Measurements from ENCODE around the gene LMAN2.
"Not testable (repeated sequence)": the region's sequence is repeated elsewhere in the genome, so short reads cannot be mapped to it uniquely, and the experiment has no call there.

The LMAN2 gene

DNA sequence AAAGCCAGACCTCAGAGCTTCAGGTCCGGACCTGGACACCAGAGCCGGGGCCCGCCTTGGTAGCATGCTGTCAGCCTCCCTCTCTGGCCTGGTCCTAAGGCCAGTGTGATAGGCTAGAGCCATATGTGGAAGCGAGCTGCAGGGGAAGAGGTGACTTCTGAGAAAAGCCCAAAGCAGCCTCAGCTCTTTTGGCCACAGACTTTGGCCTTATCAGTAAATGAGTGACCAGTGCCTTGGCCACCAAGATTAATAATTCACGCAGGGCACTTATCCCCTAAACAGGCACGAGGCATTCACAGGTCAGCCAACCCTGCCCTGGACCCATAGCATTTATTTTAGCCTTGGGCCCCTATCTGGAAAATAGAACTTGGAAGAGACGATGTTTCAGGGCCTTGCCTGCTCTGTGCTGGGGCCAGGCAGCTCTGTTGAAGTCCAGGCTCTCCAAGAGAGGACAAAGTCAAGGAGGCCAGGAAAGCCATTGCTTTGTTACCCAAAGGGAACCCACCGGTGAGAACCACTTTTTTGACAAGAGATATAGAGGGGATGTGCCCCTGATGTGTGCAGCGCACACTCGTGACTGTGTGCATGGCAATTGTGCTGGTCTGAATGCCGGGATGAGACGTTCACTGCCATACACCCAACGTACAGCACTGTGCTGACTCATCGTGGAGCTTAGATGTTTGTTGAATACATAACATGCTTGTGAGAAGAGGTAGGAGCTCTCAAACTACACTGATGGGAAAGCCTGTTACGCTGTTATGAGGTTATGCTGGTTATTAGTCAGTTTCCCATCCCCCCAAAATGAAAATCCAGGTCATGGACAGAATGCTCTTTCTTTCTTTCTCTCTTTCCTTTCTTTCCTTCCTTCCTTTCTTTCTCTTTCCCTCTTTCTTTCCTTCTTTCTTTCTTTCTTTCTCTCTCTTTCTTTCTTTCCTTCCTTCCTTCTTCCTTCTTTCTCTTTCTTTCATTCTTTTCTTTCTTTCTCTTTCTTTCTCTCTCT is 27.7 kb upstream of the LMAN2 start:
- DNase-seq (ENCODE audit: low read depth) = no peak

- DNase-seq (ENCODE audit: low read depth) = no peak
Observed at GRCh38 chr5:177377851-177378776, 26.6 kb upstream of the LMAN2 start.

DNA sequence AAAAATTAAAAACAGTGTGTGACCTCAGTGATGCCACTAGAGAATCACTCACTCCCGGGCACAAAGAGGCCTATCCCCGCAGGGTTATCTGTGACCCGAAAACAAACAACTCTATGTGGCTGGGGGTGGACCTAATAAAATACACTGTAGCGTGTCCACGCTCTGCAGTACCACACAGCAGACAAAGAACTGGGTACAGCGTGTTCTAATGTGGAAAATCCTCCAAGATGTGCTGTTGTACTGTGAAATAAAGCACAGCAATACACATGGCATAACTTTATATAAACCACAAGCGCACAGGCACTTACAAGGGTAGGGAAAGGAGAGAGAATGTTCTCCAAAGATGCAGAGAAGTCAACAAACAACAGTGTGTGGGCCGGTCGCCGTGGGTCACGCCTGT is 24.6 kb upstream of the LMAN2 start:
- DNase-seq (ENCODE audit: low read depth) = no peak

DNA sequence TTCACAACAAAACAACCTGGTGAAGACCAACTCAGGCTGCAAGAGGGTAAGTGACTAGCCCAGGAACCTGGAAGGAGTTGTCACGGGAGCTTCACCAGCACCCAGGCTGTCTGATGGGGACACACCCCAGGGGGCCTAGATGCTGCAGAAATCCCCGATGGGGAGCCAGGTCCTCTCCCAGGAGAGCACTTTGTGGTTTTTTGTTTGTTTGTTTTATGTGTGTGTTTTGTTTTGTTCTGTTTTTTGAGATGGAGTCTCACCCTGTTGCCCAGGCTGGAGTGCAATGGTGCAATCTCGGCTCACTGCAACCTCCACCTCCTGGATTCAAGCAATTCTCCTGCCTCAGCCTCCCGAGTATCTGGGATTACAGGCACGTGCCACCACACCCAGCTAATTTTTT is 24.0 kb upstream of the LMAN2 start:
- DNase-seq (ENCODE audit: low read depth) = not testable (repeated sequence)

GRCh38 chr5:177374211-177374610 is 22.7 kb upstream of the LMAN2 start:
- no peak for DNase-seq (ENCODE audit: low read depth)

GRCh38 chr5:177373806-177374205 is 22.3 kb upstream of the LMAN2 start:
- DNase-seq (ENCODE audit: low read depth) = no peak

GRCh38 chr5:177372910-177373309 is 21.4 kb upstream of the LMAN2 start:
- no peak for DNase-seq (ENCODE audit: low read depth)

DNA sequence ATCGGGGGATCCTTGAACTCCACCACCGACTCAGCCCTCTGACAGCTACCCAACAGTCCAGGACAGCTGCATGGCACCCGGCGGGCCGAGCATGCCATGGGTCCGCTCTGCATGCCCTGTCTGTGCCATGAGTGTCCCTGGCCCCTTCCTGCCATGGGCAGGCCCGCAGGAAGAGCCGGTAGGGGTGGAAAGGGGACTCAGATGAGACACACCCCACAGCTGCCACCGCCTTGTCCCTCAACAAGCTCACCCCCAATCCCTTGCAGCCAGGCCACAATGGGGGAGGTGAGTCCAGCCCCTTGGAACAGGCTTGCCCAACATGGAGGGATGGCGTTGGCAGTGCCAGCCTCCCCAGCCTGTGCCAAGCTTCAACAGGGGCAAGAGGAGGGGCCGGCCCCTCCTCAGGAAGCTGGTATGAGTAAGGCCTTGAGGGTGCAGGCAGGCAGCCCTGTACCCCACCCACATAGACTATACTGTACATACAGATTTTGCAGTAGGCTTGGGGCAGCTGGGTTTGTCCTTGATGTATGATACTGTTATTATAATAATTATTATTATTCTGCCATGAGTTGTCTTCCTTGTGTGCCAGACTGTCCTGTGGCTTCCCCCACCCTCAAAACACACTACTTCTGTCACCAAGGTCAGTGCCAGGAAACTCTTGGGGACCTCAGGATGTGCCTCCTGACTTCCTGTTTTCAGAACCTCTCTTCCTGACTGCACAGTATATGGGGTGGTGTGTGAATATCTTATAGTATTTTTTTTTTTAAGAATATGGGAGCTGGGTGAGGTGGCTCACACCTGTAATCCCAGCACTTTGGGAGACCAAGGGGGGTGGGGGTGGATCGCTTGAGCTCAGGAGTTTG is 20.8 kb upstream of the LMAN2 start:
- no peak for DNase-seq (ENCODE audit: low read depth)

DNA sequence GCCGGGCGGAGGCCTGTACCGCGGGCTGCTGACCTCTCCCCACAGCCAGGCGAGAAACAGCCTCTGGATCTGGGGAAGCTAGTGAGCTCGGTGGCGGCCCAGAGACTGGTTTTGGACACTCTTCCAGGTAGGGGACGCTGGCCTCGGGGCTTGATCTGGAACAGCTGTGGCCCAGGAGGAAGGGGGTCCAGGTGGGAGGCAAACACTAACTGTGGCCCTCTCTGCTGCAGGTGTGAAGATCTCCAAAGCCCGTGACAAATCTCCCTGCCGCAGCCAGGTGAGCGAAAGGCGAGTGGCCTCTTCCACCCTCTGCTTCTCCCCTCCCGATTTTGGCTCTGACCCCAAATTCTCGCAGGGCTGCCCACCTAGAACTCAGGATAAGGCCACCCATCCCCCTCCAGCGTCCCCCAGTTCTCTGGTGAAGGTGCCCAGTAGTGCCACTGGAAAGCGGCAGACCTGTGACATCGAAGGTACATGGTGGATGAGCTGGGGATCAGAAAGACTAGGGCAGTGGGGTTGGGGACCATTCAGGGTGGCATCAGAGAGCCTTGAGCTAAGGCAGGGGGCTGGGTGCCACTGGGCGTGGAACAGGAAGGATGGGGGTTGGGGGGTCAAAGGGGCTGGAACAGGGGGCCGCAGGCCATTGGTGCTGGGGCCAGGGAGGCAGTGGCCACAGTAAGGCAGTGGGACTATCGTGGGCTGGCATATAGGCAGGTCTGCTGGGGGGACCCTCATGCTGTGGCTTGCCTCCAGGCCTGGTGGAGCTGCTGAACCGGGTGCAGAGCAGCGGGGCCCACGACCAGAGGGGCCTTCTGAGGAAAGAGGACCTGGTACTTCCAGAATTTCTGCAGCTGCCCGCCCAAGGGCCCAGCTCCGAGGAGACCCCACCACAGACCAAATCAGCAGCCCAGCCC is 19.9 kb upstream of the LMAN2 start:
- DNase-seq (ENCODE audit: low read depth) = no peak

- DNase-seq (ENCODE audit: low read depth) = no peak
Observed at GRCh38 chr5:177370488-177371119, 19.1 kb upstream of the LMAN2 start.

DNA sequence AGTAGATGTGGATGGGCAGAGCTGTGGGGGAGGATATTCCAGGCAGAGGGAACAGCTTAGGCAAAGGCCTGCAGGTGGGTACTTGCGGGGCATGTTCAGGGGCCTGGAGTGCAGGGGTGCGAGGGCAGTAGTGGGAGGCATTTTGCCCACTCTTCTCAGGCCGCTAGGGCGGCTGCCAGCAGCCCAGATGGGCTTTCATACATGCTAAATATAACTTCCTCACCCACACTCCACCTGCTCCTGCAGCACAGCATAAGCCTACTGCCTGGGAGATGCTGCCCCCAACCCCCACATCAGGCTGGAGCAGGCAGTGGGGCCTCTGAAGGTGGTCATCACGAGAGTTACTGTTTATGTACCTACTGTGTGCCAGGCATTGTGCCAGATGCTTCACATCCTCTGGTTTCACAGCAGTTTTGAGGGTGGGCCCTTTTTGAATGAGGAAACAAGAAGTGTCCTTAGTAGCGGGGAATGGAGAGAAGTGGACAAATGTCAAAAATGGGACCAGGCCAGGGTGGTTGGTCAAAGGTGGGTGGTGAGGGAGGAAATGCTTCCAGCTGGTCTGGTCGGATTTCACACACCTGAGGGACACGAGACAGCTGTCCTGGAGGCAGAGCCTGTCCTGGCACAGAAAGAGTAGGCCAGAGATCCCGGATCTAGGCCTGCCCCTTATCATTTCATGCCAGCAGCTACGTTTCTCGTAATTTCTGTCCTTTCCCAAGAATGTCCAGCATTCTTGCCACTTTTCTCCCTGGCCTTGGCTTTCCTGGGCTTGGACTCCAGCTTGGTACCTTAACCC is 18.4 kb upstream of the LMAN2 start:
- no peak for DNase-seq (ENCODE audit: low read depth)

GRCh38 chr5:177368869-177369644 is 17.6 kb upstream of the LMAN2 start:
- DNase-seq (ENCODE audit: low read depth) = no peak

GRCh38 chr5:177367981-177368868 is 16.8 kb upstream of the LMAN2 start:
- DNase-seq (ENCODE audit: low read depth) = no peak

DNA sequence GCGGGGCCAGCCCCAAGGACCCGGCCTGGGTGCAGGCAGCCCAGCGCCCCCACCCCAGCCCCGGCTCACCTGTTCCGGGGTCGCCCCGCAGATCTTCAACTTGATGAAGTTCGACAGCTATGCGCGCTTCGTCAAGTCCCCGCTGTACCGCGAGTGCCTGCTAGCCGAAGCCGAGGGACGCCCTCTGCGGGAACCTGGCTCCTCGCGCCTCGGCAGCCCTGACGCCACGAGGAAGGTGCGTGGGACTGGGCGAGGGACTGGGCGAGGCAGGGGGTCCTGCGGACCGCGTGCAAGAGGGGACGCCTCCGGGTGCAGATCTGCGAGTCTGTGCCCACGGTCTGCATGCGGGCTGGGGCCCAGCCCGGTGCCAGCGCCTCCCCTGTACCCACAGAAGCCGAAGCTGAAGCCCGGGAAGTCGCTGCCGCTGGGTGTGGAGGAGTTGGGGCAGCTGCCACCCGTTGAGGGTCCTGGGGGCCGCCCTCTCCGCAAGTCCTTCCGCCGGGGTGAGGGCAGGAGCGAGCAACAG is 15.9 kb upstream of the LMAN2 start:
- DNase-seq (ENCODE audit: low read depth) = no peak

DNA sequence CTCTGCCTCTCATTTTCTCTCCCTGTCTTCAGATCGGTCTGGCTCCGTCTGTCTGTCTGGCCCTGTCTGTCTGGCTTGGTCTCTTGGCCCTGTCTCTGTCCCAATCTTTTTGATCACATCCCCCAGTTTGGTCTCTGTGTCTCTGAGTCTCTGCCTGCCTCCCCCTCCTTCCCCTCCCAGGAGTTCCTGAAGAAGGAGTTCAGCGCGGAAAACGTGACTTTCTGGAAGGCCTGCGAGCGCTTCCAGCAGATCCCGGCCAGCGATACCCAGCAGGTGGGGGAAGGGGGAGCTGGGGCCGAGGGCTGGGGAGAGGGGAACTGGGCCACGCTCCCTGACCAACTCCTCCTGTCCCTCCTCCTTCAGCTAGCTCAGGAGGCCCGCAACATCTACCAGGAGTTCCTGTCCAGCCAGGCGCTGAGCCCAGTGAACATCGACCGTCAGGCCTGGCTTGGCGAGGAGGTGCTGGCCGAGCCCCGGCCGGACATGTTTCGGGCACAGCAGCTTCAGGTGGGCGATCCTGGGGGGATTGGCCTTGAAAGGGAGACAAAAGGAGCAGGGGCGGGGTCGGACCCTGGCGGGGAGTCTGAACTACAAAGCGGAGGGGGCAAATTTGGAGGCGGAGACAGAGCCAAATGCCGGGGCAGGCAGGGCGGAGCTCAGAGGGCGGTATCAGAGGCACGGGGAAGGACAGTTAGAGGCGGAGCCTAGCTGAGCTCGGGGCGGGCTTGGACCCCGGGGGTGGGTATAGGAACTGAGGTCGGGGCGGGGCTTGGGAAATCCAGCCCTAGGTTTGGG is 15.3 kb upstream of the LMAN2 start:
- no peak for DNase-seq (ENCODE audit: low read depth)

- DNase-seq (ENCODE audit: low read depth) = no peak
Observed at GRCh38 chr5:177365845-177366527, 14.5 kb upstream of the LMAN2 start.
